Psoas muscle (tissue), 8 donors: Measurements from ENCODE around the gene SCPEP1. TPM values are rescaled to one million over a fixed set of nuclear protein-coding genes. Genes with fewer than 3 reads are reported as not detected.

Source experiments
- ATAC-seq, 4 donors: fragments of 200-7000 bp; cut with Tn5 transposase; one replicate each; pipeline ENCODE4 v1.9.1; 2020; ENCODE audit warnings: moderate library complexity in 3 of 4, mild to moderate bottlenecking in 2 of 4
- DNase-seq, 2 donors: peaks; one replicate each; pipeline ENCODE4 v3.0.0-alpha.2; 2020
- H3K27ac ChIP-seq: fragments of 200-600 bp; one replicate; pipeline ENCODE4 v1.8.0; 2022
- H3K27me3 ChIP-seq, 3 donors: fragments of 200-600 bp in 1 of 3; one replicate each; pipeline versions ENCODE4 v1.6.1 to v1.8.0; 2013 to 2022; ENCODE audit warnings: low read length in 2 of 3, mild to moderate bottlenecking in 2 of 3, moderate library complexity in 1 of 3; ENCODE audit not compliant: insufficient read depth in 3 of 3
- H3K36me3 ChIP-seq, 2 donors: fragments of 200-600 bp in 1 of 2; one replicate each; pipeline versions ENCODE4 v1.6.1 to v1.8.0; 2013 to 2022; ENCODE audit warnings: low read depth in 1 of 2, mild to moderate bottlenecking in 1 of 2, moderate library complexity in 1 of 2; ENCODE audit not compliant: insufficient read depth in 1 of 2
- H3K4me1 ChIP-seq: fragments of 200-600 bp; one replicate; pipeline ENCODE4 v1.8.0; 2022
- H3K4me3 ChIP-seq: fragments of 200-600 bp; one replicate; pipeline ENCODE4 v1.8.0; 2022; ENCODE audit warnings: mild to moderate bottlenecking
- H3K9me3 ChIP-seq: fragments of 200-600 bp; one replicate; pipeline ENCODE4 v1.8.0; 2022
- CTCF ChIP-seq: fragments of 200-600 bp; IDR thresholded peaks from one replicate; pipeline ENCODE4 v1.8.0; 2022; ENCODE audit warnings: antibody characterized with exemption
- WGBS, 3 donors: extraction: QIAGEN DNeasy Blood & Tissue Kit; methylation state at CpG; one replicate each; pipeline versions ENCODE4 v1.1.6 to v1.1.7; 2013; 5-methylcytosine and 5-hydroxymethylcytosine counted together
- intact Hi-C, 2 donors: fragments of 100-400 bp; cut with DNase I; formaldehyde crosslinking; loops; one replicate each; pipeline versions ENCODE4 v1.11.0 to v1.14.2; 2022
- polyA plus RNA-seq, 3 donors: library from polyadenylated mRNA; stranded (reverse); fragments of 200-250 nt; gene quantifications; one replicate each; pipeline ENCODE4 v1.2.3, GENCODE V29; 2013
- total RNA-seq, 4 donors: library from RNA; stranded (reverse); fragmentation: NEBNext Ultra II Directional in 2 of 4; extraction: Animal tissue kit (Norgen Biotek cat#: 25700) in 2 of 4; gene quantifications; one replicate each; pipeline versions ENCODE4 v1.2.1 to v1.2.4, GENCODE V29; 2021 to 2023
- donor health status: healthy with polysubstance abuse.
- donor health status: DM: no; HTN: no; CAD: no; lungs with moderate emphysema.
- donor health status: Bipolar disorder and iron deficiency.
- donor health status: healthy.
- donor health status: DM: yes; HTN: yes; CAD: no.
- donor health status: DM: no; HTN: no; CAD: no.
- donor health status: DM: no; HTN: no; CAD: no.
- donor health status: DM: yes; HTN: yes; CAD: no.

The SCPEP1 gene
- total and polyA plus RNA-seq, 7 donors: 5.8 to 33.1 (median 12.2) TPM

GRCh38 chr17:56933151-56933745 is 44.7 kb upstream of the SCPEP1 start:
- 94 to 95% (median 95%) methylated on average over 8 of the region's 8 CpGs for WGBS, 3 donors

GRCh38 chr17:56933868-56934267 is 44.1 kb upstream of the SCPEP1 start:
- intact Hi-C loops: no loop called here
- H3K36me3 ChIP-seq: peaks cover 7 to 55% of the 10 kb centered on the region in 2 donors
- H3K4me1 ChIP-seq: no peaks in the 10 kb centered on the region
- TF ChIP-seq CTCF: no peak
- no peak overlapping the region for H3K27ac ChIP-seq
- no peaks in the 10 kb centered on the region for H3K9me3 ChIP-seq
- no peaks in the 10 kb centered on the region for H3K27me3 ChIP-seq
- DNase-seq (no peak), ATAC-seq (no peak)
- H3K4me3 ChIP-seq: no peak overlapping the region
- 89 to 97% (median 95%) methylated on average over 1 of the region's 1 CpG for WGBS, 3 donors

More at GRCh38 chr17:56933151-56933745, 44.7 kb upstream of the SCPEP1 start:
- ATAC-seq (no peak), DNase-seq (no peak)
- Histone ChIP-seq H3K36me3 (peaks cover 7 to 48% of the 10 kb centered on the region in 2 donors), H3K27me3 (no peaks in the 10 kb centered on the region), H3K9me3 (no peaks in the 10 kb centered on the region), H3K4me1 (no peaks in the 10 kb centered on the region), H3K4me3 (no peak overlapping the region), H3K27ac (no peak overlapping the region)
- no peak for TF ChIP-seq CTCF
- intact Hi-C loops: no loop called here

GRCh38 chr17:56934280-56934679 is 43.7 kb upstream of the SCPEP1 start:
- intact Hi-C loops: no loop called here
- no peaks in the 10 kb centered on the region for H3K9me3 ChIP-seq
- DNase-seq: no peak
- no peaks in the 10 kb centered on the region for H3K27me3 ChIP-seq
- ATAC-seq: no peak
- no peak overlapping the region for H3K4me3 ChIP-seq
- H3K4me1 ChIP-seq: no peaks in the 10 kb centered on the region
- no peak for TF ChIP-seq CTCF
- H3K27ac ChIP-seq: no peak overlapping the region
- WGBS, 3 donors: 91 to 94% (median 93%) methylated on average over 4 of the region's 4 CpGs
- H3K36me3 ChIP-seq: peaks cover 7 to 59% of the 10 kb centered on the region in 2 donors

- intact Hi-C loops: loop anchor here in 1 of 2 donors (5.0 kb wide), 1 partner anchor 43 kb away; no protein-coding TSS in a partner anchor
- H3K4me3 ChIP-seq: no peak overlapping the region
- H3K9me3 ChIP-seq: no peaks in the 10 kb centered on the region
- TF ChIP-seq CTCF: no peak
- peaks cover 7 to 69% of the 10 kb centered on the region in 2 donors for H3K36me3 ChIP-seq
- no peak overlapping the region for H3K27ac ChIP-seq
- DNase-seq (no peak), ATAC-seq (no peak)
- 89 to 97% (median 92%) methylated on average over 3 of the region's 3 CpGs for WGBS, 3 donors
- no peaks in the 10 kb centered on the region for H3K4me1 ChIP-seq
- no peaks in the 10 kb centered on the region for H3K27me3 ChIP-seq
These were observed 42.5 kb upstream of the SCPEP1 start for GRCh38 chr17:56935461-56935860.
